Measurements from ENCODE around the gene BMP2K. TPM values are rescaled to one million over a fixed set of nuclear protein-coding genes. Genes with fewer than 3 reads are reported as not detected.

Gene BMP2K
- total RNA-seq: 24.4 and 28.0 TPM in 2 replicates

DNA sequence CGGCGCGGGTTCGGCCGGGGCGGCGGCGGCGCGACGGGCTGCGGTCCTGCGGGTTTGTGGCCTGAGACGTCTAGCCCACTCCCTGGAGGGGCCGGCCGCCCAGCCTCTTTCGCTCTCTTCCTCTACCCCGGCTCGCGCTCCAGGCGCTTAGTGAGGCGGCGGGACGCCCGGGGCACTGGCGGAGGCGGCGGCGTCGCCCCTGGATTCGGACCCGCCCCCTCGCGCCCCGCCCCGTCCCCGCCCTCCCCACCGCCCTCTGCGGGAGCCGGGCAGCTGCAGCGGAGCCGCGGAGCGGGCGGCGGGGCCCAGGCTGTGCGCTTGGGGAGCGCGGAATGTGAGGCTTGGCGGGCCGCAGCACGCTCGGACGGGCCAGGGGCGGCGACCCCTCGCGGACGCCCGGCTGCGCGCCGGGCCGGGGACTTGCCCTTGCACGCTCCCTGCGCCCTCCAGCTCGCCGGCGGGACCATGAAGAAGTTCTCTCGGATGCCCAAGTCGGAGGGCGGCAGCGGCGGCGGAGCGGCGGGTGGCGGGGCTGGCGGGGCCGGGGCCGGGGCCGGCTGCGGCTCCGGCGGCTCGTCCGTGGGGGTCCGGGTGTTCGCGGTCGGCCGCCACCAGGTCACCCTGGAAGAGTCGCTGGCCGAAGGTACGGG lies at the start of gene BMP2K:
Gene BMP2K, plus strand, starts transcription at position 272 of the 650 bp plus-strand sequence. Its CDS starts 194 bp downstream, at position 466.

DNA sequence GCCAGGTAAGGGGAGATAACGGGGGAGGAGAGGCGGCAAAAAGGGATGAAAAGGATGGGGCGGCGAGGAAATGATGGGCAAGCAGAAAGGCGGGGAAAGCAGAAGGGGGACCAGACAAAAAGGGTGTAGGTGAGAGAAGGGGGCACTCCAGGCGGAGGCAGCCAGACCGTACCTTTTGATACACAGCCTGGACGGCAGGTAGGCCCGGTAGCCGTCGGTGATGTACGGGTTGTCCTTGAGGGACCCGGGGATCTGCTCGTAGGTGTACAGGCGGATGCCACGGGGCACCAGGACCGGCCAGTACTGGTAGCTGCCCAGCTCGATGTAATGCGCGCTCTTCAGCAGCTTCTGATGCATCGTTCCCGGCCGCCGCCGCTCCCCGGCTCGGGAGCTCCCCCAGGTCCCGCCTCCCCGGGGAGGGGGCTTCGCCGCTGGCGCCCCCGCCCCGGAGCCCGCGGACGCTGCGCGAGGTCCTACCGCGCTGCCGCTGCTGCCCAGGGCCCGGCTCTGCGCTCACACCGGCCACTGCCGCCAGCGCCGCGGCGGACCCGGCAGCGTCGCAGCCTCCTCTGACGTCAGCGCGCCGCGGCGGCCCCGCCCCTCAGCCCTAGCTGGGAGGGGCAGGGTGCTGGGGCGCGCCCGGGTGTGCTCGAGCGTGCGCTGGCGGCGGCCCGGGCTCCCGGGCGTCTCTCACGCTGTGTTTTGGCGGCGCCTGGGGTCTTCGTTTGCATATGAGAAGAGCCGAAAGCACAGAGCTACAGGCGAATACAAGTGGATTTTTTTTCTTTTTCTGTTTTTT lies 162.9 kb downstream of the BMP2K start, which contains the start of gene PAQR3:
Gene PAQR3, minus strand, starts transcription at position 571 of the 799 bp plus-strand sequence. Its CDS starts 214 bp downstream, at position 357.

Other genes starting within 250 kb of the BMP2K start
- gene ANXA3, start 224.6 kb upstream of the BMP2K start, total RNA-seq: 422 and 547 TPM in 2 replicates
- gene PAQR3, start 163.1 kb downstream of the BMP2K start, total RNA-seq: 12.0 and 12.7 TPM in 2 replicates

All from hair follicular keratinocyte (primary cell).